Sigmoid colon (tissue), 4 donors: Measurements from ENCODE around the gene LILRA5.

Experiments used
- EP300 ChIP-seq, 4 donors: sonication (generic); formaldehyde crosslinking; IDR thresholded peaks; one replicate each; pipeline ENCODE4 v1.6.1; 2017; ENCODE audit warnings: antibody characterized with exemption in 4 of 4
- POLR2A ChIP-seq, 2 donors: fragments of 450-650 bp; IDR thresholded peaks; one replicate each; pipeline ENCODE4 v1.6.1; 2016; ENCODE audit warnings: antibody characterized with exemption in 2 of 2, mild to moderate bottlenecking in 2 of 2, moderate library complexity in 2 of 2
- TF ChIP-seq, protein P1 (sequence below), 4 experiments: fragments of 450-650 bp in 3 of 4; fragments of 200-600 bp in 1 of 4; IDR thresholded peaks; one replicate each; pipeline ENCODE4 v1.5.1; 2016 to 2019; ENCODE audit warnings: antibody characterized with exemption in 4 of 4, mild to moderate bottlenecking in 3 of 4, moderate library complexity in 2 of 4

DNA sequence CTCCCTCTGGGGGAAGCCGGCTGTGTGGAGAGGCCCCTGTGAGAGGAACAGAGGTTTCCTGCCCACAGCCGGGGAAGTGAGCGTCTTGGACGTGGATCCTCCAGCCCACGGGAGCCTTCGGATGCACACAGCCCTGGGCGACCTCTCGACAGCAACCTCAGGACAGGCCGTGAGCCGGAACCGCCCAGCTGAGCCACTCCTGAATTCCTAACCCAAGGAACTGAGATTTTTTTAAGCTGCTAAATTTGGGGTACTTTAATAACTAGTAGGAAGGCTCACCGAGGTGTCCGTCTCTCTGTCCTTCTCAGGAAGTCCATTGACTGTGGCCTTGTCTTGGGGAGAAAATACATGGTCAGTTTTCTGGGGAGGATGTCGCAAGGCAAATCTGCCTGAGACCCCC lies 42.7 kb upstream of the LILRA5 start:
- TF ChIP-seq, protein P1, sequence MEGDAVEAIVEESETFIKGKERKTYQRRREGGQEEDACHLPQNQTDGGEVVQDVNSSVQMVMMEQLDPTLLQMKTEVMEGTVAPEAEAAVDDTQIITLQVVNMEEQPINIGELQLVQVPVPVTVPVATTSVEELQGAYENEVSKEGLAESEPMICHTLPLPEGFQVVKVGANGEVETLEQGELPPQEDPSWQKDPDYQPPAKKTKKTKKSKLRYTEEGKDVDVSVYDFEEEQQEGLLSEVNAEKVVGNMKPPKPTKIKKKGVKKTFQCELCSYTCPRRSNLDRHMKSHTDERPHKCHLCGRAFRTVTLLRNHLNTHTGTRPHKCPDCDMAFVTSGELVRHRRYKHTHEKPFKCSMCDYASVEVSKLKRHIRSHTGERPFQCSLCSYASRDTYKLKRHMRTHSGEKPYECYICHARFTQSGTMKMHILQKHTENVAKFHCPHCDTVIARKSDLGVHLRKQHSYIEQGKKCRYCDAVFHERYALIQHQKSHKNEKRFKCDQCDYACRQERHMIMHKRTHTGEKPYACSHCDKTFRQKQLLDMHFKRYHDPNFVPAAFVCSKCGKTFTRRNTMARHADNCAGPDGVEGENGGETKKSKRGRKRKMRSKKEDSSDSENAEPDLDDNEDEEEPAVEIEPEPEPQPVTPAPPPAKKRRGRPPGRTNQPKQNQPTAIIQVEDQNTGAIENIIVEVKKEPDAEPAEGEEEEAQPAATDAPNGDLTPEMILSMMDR (IDR thresholded peaks at IDR 0.05): no peak
- TF ChIP-seq EP300 (IDR thresholded peaks at IDR 0.05): no peak
- TF ChIP-seq POLR2A (IDR thresholded peaks at IDR 0.05): no peak
